K562 (cell line): ENCODE data around the gene DIO3. TPM values are rescaled to one million over a fixed set of nuclear protein-coding genes. Genes with fewer than 3 reads are reported as not detected.

Experiments
- BHLHE40 ChIP-seq: IDR thresholded peaks from 2 replicates; pipeline ENCODE4 v1.6.1; 2011; ENCODE audit warnings: low read length, improper control_type of control experiment
- CEBPB ChIP-seq: fragments of 450-650 bp; IDR thresholded peaks from 2 replicates; pipeline ENCODE4 v1.6.1; 2016; ENCODE audit warnings: missing genetic modification characterization, missing compliant biosample characterization
- FOXJ2 ChIP-seq: fragments of 200-800 bp; sonication (Bioruptor generic); IDR thresholded peaks from 2 replicates; pipeline ENCODE4 v1.6.1; 2016; ENCODE audit warnings: missing genetic modification characterization, missing compliant biosample characterization
- NFYB ChIP-seq: IDR thresholded peaks from 2 replicates; pipeline ENCODE4 v1.6.1; 2011; ENCODE audit warnings: mild to moderate bottlenecking, moderate library complexity; ENCODE audit not compliant: insufficient read length; ENCODE audit errors: extremely low read depth
- NR1H2 ChIP-seq: sonication (generic); formaldehyde crosslinking; IDR thresholded peaks from 2 replicates; pipeline ENCODE4 v1.4.0; 2020; ENCODE audit warnings: mild to moderate bottlenecking, missing genetic modification reagents
- NR2F6 ChIP-seq: fragments of 450-650 bp; formaldehyde crosslinking; IDR thresholded peaks from 2 replicates; pipeline ENCODE4 v1.4.0; 2020; ENCODE audit warnings: mild to moderate bottlenecking
- RAD51 ChIP-seq: fragments of 450-650 bp; IDR thresholded peaks from 2 replicates; pipeline ENCODE4 v1.7.1; 2016; ENCODE audit warnings: low read depth, mild to moderate bottlenecking, borderline replicate concordance
- USF2 ChIP-seq: sonication (generic); formaldehyde crosslinking; IDR thresholded peaks from 2 replicates; pipeline ENCODE4 v1.5.0; 2020; ENCODE audit warnings: missing genetic modification reagents
- ZBTB33 ChIP-seq: sonication (generic); formaldehyde crosslinking; IDR thresholded peaks from 2 replicates; pipeline ENCODE4 v1.8.1; 2023; ENCODE audit warnings: mild to moderate bottlenecking, missing genetic modification reagents
- ZFP36 ChIP-seq: fragments of 150-350 bp; IDR thresholded peaks from 2 replicates; pipeline ENCODE4 v1.6.1; 2018; ENCODE audit warnings: low read length, low read depth; ENCODE audit not compliant: partially characterized antibody
- ZNF318 ChIP-seq, 2 experiments: fragments of 450-650 bp; IDR thresholded peaks; 2 replicates each; pipeline ENCODE4 v1.6.1; 2016; ENCODE audit warnings: mild to moderate bottlenecking in 2 of 2, borderline replicate concordance in 1 of 2, low read depth in 1 of 2, moderate library complexity in 1 of 2
- polyA plus RNA-seq, 8 experiments: library from polyadenylated mRNA; depleted of rRNA in 4 of 8; stranded (reverse) in 5 of 8; unstranded in 3 of 8; fragments of >200 nt; fragmentation: Nextera tagmentation in 2 of 8; fragmentation: Illumina TruSeq in 1 of 8; extraction: Ambion mirVana in 2 of 8; extraction: Trizol in 1 of 8; gene quantifications; 2 replicates each; pipeline versions ENCODE4 v1.2.1 to v1.2.3, GENCODE V29; 2011 to 2014; ENCODE audit warnings: inconsistent platforms in 1 of 8, missing spikeins in 1 of 8
- total RNA-seq, 7 experiments: library from RNA; depleted of rRNA in 6 of 7; stranded (reverse); fragments of >200 nt in 6 of 7; fragmentation: Illumina TruSeq in 2 of 7; extraction: Trizol in 2 of 7; gene quantifications; 2 replicates each; pipeline versions ENCODE4 v1.2.1 to v1.2.3, GENCODE V29; 2011 to 2021; ENCODE audit warnings: low replicate concordance in 1 of 7
- TF ChIP-seq, protein P1 (sequence below): sonication (generic); formaldehyde crosslinking; IDR thresholded peaks from 2 replicates; pipeline ENCODE4 v1.8.0; 2022; ENCODE audit warnings: mild to moderate bottlenecking, missing genetic modification reagents, borderline replicate concordance

Gene DIO3
- total and polyA plus RNA-seq, 9 of the 15 experiments (the other 6 are each of a cell fraction or from before 2014, with no cell fraction given): not detected

- TF ChIP-seq ZNF318 (IDR thresholded peaks at IDR 0.05; ENCODE audit: borderline replicate concordance in 1 of 2, low read depth in 1 of 2) (no peak), NR1H2 (CRISPR knock-in tag) (no peak), NR2F6 (CRISPR knock-in tag) (no peak), USF2 (CRISPR knock-in tag) (peak; percentile 92), ZBTB33 (peak; percentile 95), NFYB (peak; percentile 55), ZFP36 (peak; percentile 95), BHLHE40 (0 out of 2 replicates have a peak, but pooled peaks have one; percentile 10), CEBPB (tag) (peak; percentile 11; the same call in 1 of the 2 replicates), RAD51 (peak; percentile 88), FOXJ2 (no peak)
- TF ChIP-seq, protein P1, sequence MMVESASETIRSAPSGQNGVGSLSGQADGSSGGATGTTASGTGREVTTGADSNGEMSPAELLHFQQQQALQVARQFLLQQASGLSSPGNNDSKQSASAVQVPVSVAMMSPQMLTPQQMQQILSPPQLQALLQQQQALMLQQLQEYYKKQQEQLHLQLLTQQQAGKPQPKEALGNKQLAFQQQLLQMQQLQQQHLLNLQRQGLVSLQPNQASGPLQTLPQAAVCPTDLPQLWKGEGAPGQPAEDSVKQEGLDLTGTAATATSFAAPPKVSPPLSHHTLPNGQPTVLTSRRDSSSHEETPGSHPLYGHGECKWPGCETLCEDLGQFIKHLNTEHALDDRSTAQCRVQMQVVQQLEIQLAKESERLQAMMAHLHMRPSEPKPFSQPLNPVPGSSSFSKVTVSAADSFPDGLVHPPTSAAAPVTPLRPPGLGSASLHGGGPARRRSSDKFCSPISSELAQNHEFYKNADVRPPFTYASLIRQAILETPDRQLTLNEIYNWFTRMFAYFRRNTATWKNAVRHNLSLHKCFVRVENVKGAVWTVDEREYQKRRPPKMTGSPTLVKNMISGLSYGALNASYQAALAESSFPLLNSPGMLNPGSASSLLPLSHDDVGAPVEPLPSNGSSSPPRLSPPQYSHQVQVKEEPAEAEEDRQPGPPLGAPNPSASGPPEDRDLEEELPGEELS (CRISPR knock-in tag): no peak
These were observed 23.0 kb downstream of the DIO3 start (continued) for GRCh38 chr14:101584055-101584859.
